Uterus (tissue), 2 donors: ENCODE results near the gene ST6GAL2.

Source experiments
- CTCF ChIP-seq, 4 experiments: fragments of 200-600 bp in 2 of 4; fragments of 450-650 bp in 2 of 4; sonication (generic) in 2 of 4; IDR thresholded peaks; one replicate each; pipeline ENCODE4 v1.5.1; 2016 to 2019; ENCODE audit warnings: antibody characterized with exemption in 4 of 4, mild to moderate bottlenecking in 2 of 4, moderate library complexity in 1 of 4
- POLR2A ChIP-seq, 2 donors: fragments of 450-650 bp; IDR thresholded peaks; one replicate each; pipeline ENCODE4 v1.6.1; 2016; ENCODE audit warnings: antibody characterized with exemption in 2 of 2, mild to moderate bottlenecking in 1 of 2, moderate library complexity in 1 of 2

DNA sequence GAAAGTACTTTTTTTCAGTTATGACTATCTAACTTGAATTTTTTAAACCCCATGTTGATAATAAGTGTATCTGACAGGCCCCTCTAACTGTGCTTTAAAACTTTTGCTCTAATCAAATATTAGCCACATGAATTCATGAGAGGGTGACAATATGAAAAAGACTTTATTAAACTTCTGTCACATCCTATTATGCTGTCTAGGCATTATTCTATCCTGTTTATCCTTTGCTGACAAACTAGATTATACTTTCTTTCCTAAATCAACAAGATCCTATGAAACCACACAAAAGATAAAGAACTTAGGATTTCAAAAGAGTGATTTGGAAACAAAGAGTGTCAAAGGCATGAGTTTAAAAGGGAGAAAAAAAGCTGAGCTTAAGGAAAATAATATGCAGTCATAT is 57.8 kb downstream of the ST6GAL2 start:
- TF ChIP-seq CTCF (IDR thresholded peaks at IDR 0.05) (no peak), POLR2A (IDR thresholded peaks at IDR 0.05) (no peak)
